Measurements from ENCODE around the gene RALGPS2. TPM values are rescaled to one million over a fixed set of nuclear protein-coding genes. Genes with fewer than 3 reads are reported as not detected.

The RALGPS2 gene
- total RNA-seq, 1 donor from 2014 or later, result 76.3 TPM

DNA sequence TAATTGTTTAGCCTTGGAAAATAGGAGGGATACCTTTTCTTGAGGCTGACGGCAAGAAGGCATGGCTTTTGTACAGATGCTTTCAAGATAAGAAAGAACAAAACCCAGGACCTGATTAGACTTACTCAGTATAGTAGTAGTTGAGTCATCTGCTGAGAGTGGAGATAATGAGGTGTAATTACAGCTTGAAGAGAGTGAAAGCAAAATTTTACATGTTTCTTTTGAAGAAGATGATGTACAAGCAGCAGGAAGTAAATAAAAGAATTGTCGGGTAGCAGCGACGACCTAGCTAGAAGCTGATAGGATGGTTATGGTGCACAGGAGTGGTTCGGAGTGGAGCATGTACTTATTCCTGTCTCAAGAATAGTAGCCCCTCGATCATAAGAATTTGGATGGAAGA is 139.3 kb downstream of the RALGPS2 start:
- DNase-seq, result no peak

DNA sequence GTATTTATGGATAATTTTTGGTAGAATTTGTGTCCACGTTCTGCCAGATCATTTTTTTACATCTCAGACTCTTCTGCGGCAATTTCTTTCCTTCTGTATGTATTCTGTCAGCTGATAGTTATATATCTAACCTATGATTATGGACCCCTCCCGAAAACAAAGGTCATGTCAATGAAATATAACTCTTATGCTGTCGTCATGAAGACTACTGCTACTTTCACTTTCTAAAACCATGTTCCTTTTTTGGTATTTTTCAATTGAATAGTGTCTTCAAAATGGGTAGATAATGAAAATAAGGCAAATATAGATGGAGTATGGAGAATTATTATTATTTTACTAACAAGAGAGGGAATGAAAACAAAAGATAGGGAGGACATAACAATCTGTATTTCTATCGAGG is 142.6 kb downstream of the RALGPS2 start:
- peak; percentile 38 for DNase-seq

DNA sequence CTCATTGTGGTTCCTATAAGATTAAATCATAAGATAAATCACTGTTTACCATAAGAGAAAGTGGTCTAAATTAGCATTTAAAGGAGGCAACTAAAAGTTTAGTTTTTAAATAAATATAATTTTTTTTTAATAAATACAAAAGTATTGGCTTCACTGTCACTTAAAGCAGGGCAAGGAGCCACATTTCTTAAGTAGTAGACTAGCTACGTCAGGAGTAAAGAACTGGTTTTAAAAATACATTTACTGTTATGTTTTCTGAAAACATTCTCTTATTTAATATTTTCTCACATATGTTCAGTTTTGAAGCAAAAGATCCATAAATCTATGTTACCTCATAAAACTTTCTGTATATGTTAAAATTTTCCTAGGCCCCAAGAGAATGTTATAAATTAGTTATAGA is 143.7 kb downstream of the RALGPS2 start:
- peak; percentile 28 for DNase-seq

DNA sequence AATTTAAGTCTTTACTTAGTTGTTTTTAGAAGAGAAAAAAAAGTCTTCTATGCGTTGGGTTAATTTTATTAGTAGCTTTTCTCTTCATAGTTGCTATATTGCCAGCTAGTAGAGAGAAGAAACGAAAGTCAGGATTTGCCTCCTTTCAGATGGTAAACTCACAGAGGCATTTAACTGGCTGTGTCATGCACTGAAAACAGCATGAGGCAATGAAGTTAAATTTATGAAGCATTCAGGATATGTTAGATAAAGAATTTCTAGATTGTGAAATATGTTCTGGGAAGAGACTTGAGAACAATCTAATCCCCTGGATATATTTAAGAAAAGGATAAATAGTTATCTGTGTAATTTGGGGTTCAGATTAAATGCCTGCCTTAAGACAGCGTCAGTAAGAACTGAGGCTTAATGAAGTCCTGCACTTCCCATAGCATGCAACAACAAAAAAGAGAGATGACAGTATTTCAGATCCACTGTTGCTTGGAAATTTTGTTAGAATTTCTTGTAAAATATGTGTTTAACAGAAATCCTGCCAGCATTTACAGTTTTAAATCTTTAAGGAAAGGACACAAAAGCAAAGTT is 144.2 kb downstream of the RALGPS2 start:
- peak; percentile 60 for DNase-seq

DNA sequence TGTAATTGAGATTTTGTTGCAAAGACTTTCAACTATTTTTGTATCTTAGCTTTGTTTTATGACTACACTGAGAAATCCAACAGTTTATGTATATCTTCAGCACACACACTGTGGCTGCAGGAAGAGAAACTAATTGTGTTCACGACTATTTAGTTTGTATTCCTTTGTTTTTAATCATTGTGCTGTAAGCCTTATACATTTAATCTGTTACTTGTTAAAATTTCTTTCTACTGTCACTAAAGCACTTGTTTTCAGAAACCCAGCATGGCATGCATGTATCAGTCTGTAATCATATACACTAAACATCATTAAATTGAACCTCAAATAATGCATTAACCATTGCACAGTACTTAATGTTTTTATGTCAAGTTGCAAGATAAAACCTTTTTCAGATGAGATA is 145.2 kb downstream of the RALGPS2 start:
- peak; percentile 16 for DNase-seq

DNA sequence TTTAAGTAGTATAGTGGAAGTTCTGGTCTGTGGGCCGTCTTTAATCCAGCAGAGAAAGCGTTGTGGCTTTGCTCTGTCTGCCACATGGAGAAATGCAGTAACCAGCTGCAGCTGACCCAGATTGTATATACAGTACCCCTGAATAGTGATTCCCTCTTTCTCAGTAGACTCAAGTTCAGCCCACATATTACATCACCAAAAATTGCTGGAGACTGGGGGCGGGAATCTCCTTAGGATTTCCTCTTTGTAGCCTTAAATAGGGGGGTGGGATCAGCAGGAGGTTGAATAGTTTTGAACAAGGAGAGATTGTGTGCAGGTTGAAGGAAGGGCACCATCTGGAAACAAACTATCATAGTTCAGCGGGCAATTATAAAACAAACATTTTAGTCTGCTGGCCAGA is 145.9 kb downstream of the RALGPS2 start, which contains the start of gene ANGPTL1:
Gene ANGPTL1 (minus strand): TSS at position 134 of the 400 bp plus-strand sequence. CDS start 5,301 bp downstream, outside the sequence.
- DNase-seq, result peak; percentile 87

DNA sequence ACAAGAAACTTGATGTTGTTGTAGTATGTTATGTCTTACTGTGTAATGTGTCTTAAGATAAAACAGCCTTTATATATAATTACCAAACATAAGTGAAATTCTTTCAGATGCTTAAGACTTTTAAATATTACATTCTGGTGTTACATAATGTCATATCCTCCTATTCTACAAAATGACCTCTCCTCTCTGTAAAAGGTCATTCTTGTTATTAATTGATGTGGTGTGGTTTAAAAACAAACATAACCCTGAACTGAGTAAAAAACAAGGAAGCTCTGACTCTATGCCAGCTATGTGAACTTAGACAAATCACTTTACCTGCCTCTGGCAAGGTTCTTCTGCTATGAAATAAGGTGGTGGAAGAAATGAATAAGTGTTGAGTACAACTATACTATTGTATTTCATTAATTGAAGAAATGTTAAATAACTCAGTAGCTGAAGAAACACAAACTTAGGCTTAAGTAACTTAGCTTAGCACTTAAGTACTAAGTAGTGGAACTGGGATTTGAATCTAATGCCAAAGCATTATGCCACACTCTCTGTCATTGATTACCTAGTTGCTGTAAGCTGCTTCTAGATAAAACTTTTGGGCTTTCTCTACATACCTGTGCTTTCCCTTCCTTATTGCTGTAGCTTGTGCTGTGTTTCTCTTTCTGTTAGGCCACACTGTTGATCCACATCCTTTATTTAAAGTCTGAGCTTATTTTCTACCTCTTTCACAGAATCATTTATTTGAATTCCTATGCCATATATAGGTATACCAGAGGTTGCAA is 146.7 kb downstream of the RALGPS2 start:
- DNase-seq, result no peak

DNA sequence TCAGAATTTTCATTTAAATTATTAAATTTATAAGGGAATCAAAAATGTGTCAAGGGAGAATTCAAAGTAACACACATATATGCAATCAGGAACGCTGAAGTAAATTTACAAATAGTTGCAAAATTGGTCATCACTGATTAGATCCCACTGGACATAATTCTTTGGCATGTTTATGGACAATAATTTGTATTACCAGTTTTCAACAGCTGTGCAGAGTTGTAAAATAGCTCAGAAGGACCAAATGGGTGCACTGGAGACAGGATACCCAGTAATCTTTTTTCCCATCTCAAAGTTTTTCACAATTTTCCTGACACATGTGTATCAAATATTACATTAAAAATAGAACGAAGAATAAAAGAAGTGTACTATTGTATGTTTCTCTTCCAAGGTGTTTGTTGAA is 149.9 kb downstream of the RALGPS2 start:
- DNase-seq, result no peak

DNA sequence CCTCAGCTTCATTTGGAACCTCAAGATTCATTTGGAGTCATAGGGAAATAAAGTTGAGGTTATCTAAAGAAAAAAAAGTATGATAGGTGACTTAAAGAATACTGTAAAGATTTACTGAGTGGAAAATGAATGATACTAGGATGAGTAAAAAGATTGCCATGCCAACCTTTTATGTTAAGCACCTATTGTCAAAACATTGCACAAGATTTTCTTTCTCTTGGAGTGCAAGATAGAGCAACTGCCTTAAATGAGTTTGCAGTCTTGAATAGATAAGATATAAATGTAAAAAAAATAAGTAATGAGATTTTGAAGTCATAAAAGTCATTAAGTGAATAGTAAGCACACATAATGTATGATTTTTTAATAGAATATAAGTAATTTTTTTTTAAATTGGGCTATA is 150.9 kb downstream of the RALGPS2 start:
- DNase-seq, result no peak

DNA sequence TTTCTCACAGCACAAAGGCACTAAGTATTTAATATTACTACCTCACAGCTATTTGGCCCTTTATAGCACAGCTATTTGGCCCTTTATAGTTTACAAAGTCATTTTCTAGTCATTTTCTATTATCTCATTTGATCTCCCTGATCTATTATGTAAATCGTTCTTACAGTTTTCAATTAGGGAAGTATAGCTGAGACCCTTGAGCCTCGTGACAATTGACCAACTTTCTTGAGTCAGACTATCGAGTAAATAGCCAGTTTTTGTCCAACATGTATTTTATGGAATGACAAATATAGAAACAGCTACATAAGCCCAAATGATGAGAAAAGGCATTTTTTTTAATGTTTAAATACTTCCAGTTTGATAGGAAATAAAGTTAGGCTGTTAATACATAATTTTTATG is 152.9 kb downstream of the RALGPS2 start:
- no peak for DNase-seq

DNA sequence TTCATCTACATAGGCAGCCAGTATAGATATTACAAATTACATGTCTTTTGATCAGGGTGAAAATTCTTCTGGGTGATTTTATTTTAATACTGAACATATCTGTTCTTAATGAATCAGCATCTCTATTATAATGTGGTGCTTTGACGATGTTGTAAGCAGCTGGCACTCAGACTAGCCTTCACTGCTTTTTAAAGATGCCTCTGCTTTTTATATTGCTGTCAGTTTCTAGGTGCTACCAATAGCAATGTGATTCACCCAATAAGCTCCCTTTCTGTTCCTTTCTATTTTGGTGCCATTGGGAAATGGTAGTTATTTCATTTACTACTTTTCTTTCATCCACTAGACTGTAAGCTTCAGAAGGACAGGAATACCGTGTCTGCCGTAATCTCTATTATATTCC is 156.9 kb downstream of the RALGPS2 start:
- DNase-seq, result no peak

DNA sequence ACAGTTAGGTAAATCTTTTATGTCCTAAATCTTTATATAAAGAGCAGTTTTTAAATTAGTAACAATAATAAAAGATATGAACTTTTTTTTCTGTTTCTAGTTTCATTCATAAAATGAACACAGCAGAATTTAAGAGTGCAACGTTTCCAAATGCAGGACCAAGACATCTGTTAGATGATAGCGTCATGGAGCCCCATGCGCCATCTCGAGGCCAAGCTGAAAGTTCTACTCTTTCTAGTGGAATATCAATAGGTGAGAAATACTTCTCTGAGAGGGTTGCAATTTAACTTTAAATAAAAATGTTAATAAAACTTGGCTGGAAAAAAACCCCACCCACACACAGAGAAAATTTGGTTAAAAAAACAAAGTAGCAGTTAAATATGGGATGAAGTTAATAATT is 160.8 kb downstream of the RALGPS2 start:
- DNase-seq, result no peak

DNA sequence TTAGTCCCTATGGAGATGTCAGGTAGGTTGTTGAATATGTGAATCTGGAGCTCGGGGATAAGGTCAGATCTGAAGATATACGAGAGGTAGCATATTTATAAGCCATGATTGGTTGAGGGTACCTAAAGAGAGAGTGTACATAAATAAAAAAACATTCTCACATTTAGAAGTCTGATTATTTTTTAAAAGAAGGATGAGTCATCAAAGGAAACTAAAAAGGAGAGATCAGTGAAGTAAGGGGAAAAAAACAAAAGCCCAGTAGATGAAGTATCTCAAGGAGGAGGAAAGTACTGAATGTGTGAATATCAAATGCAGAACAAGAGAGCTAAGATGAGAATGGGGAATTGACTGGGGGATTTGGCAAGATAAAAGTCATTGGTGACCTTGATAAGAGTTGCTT is 161.5 kb downstream of the RALGPS2 start:
- DNase-seq, result no peak

DNA sequence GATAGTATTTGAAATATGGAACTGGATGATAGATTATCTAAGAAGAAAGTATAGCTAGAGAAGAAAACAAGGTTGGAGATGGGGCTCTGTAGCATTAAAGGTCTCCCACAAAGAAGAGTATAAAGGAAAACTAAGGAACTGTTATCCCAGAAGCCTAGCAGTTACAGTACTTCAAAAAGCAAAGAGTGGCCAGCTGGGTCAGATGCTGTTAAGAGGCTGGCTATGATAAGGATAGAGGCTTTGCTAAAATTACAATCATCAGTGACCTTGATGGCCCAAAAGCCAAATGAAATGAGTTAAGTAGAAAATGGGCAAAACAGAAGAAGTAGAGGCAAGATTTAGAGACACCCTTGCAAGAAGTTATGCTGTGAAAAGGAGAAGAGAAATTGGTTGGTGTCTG is 170.9 kb downstream of the RALGPS2 start:
- DNase-seq, result no peak

DNA sequence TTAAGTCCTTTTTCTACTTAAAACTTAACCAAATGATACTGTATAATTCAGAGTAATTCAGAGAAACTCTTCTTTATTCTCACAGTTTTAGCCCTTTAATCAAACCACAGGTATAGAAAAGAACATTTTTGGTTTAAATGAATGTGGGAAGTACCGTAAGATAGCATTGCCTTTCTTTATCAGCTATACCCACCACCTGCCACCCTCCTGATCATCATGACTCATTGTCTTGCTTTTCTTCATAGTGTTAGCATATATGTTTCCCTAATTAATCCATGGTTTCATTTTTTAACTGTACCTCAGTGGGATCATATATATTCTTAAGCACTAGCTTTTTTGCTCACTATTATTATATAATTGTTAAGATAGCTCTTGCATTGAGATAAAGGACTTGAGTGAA is 173.4 kb downstream of the RALGPS2 start:
- no peak for DNase-seq

DNA sequence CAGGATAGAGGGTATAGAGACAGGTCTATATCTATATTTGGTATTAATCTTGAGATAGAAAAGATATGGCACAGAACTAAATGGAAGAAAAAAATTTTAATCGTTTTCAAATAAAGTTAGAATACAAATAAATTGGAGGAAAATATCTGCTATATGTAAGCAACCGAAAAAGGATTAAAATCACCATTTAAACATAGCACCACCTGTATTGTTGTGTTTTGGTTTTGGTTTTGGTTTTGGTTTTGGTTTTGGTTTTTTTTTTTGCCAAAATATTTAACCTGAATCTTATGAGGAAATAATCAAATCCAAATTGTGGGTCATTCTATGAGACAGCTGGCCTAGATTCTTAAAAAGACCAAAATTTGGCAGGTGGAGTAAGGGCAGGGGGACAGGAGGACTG is 174.4 kb downstream of the RALGPS2 start:
- no peak for DNase-seq

DNA sequence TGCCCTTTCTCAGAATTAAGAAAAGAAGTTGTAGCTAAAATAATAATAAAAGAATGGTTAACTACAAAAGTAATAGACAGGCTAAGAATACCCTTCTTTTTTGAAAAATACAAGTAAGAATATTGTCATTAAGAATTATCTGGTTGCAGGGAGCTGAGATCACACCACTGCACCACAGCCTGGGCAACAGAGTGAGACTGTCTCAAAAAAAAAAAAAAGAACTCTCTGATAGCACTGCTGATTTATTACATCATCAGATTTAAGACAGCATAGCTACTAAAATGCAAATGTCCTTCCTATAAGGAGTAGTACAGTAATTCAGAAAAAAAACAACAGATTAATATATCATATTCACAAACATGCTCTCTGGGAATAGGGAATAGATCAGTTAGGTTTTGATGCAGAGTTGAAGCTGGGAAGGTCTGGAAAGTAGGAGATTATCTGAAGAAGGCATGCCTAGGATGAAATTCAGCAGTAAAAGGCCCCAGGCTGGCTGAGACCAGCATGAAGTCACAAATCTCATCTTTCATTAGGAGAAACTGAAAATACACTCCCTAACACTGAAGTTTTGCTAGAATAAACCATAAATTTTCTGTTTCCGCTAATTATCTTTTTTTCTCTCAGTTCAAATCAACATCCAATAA is 176.6 kb downstream of the RALGPS2 start:
- DNase-seq, result no peak

DNA sequence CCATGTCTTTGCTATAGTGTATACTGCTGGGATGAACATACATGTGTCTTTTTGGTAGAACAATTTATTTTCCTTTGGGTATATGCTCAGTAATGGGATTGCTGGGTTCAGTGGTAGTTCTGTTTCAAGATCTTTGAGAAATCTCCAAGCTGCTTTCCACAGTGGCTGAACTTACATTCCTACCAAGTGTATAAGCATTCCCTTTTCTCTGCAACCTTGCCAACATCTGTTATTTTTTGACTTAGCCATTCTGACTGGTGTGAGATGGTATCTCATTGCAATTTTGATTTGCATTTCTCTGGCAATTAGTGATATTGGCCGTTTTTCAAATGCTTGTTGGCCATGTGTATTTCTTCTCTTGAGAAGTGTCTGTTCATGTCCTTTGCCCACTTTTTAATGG is 183.3 kb downstream of the RALGPS2 start:
- DNase-seq, result no peak

DNA sequence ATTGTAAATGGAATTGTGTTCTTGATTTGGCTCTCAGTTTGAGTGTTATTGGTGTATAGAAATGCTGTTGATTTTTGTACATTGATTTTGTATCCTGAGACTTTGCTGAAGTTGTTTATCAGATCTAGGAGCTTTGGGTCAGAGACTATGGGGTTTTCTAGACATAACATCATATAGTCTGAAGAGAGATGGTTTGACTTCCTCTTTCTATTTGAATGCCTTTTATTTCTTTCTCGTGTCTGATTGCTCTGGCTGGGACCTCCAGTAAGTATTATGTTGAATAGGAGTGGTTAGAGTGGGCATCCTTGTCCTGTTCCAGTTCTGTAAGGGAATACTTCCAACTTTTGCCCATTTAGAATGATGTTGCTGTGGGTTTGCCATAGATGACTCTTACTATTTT is 185.0 kb downstream of the RALGPS2 start:
- no peak for DNase-seq

DNA sequence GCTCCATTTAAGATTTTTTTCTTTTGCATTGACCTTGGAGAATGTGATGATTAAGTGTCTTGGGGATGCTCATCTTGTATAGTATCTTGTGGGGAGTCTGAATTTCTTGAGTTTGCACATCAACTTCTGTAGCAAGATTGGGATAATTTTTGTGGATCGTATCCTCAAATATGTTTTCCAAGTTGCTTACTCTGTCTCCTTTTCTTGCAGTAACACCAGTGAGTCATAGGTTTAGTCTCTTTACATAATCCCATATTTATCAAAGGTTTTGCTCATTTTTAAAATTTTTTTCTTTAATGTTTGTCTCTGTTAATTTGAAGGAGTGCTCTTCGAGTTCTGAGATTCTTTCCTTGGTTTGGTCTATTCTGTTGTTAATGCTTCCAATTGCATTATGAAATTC is 187.6 kb downstream of the RALGPS2 start:
- no peak for DNase-seq

DNA sequence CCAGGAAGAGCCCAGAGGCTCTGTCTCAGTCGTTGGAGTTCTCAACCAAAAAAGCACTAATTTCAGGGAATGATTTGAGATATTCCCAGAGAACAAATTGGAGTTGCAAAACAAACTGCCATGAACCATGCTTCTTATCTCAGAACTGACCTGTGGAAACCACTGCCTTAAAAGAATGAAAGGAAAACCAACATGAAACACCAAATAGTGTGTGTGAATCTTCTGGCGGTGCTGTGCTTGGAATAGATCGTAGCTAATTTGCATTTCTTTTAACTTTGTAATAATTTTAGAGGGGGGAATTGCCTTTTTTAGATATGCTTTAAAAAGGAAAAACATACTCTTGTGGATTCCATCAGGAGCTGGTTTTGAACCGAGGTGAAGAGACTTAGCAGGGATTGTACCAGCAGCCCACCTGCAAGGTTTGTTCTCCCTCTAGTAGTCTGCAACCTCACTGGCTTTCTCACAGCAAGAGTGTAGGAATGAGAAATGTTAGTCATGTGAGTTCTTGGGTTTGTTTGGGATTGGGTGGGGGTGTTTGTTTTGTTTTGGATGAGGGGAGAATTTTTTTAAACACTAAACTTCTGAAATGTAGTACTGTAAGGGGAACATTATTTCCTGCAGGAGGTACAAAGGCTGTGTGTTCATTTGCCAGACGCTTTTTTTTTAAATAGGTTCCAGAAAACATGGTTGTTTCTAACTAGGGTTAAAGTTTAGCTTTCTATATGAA is 191.6 kb downstream of the RALGPS2 start:
- peak; percentile 30 for DNase-seq

DNA sequence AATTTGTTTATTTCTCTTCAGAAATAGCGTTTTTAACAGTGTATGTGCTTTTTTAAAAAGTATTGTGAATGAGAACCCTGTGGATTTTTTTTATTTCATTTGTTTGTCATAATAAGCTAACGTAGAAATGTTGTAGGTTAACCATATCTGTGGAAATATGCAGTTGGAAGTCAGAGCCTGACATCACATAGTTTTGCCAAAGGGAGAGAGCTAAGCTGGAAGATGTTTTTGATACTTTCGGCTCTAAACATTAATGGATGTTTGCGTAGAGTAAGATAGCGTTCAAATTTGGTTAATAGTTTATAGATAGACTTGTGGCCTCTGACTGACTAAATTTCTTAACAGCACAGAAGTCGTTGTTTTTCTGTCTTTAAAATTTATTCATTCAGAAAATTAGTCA is 193.3 kb downstream of the RALGPS2 start:
- DNase-seq, result no peak

DNA sequence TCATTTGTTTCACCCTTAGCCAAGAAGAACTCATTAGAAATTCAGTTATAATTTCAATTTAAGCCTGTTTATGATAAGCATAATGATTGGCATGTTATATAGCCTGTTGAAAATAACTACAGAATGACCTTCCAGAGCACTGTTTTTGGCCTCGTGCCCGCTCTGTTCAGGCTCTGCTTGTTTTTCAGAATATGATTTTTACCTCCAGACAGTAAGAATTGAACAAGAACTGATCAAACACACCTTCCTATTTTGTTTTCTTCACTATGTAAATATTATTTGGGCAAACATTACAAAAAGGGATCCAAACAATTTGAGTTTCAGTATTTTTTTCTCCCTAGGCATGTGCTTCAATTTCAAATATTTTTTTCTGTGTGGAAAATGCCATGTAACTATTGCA is 193.9 kb downstream of the RALGPS2 start:
- DNase-seq, result no peak

Data from tongue (tissue), 2 donors.